Mucosa of descending colon (tissue), 3 donors: ENCODE results near the gene GGT5. TPM values are rescaled to one million over a fixed set of nuclear protein-coding genes. Genes with fewer than 3 reads are reported as not detected.
A peak's percentile ranks its signal among the peaks of the same experiment; 100 is the strongest.

Source experiments
- ATAC-seq: fragments of 200-7000 bp; cut with Tn5 transposase; one replicate; pipeline ENCODE4 v1.9.1; 2020; ENCODE audit warnings: mild to moderate bottlenecking, moderate library complexity
- DNase-seq, 3 donors: peaks; one replicate each; pipeline ENCODE4 v3.0.0-alpha.2; 2020
- H3K36me3 ChIP-seq: fragments of 200-600 bp; one replicate; pipeline ENCODE4 v1.8.0; 2021; ENCODE audit warnings: low read depth, mild to moderate bottlenecking
- H3K4me1 ChIP-seq: fragments of 200-600 bp; one replicate; pipeline ENCODE4 v1.8.0; 2021; ENCODE audit warnings: low read depth, mild to moderate bottlenecking
- H3K4me3 ChIP-seq: fragments of 200-600 bp; one replicate; pipeline ENCODE4 v1.8.0; 2021; ENCODE audit warnings: mild to moderate bottlenecking
- H3K9me3 ChIP-seq: fragments of 200-600 bp; one replicate; pipeline ENCODE4 v1.8.0; 2021; ENCODE audit warnings: mild to moderate bottlenecking
- CTCF ChIP-seq: fragments of 200-600 bp; IDR thresholded peaks from one replicate; pipeline ENCODE4 v1.8.0; 2022; ENCODE audit warnings: antibody characterized with exemption, mild to moderate bottlenecking
- intact Hi-C, 2 donors: fragments of 100-400 bp; cut with DNase I in 1 of 2; cut with micrococcal nuclease in 1 of 2; formaldehyde crosslinking; loops; one replicate each; pipeline versions ENCODE4 v1.11.0 to v1.11.1; 2022; cut with DNase I, micrococcal nuclease
- total RNA-seq, 3 donors: library from RNA; stranded (reverse); fragmentation: NEBNext Ultra II Directional in 2 of 3; extraction: Animal tissue kit (Norgen Biotek cat#: 25700) in 2 of 3; gene quantifications; one replicate each; pipeline versions ENCODE4 v1.2.1 to v1.2.4, GENCODE V29; 2021 to 2023
- donor health status: DM: no; HTN: no; CAD: no; lungs with moderate emphysema.
- donor health status: DM: no; HTN: no; CAD: no.
- donor health status: DM: no; HTN: yes; CAD: no.

The GGT5 gene
- total RNA-seq, 3 donors from 2014 or later = 2.3 to 14.7 (median 6.6) TPM

DNA sequence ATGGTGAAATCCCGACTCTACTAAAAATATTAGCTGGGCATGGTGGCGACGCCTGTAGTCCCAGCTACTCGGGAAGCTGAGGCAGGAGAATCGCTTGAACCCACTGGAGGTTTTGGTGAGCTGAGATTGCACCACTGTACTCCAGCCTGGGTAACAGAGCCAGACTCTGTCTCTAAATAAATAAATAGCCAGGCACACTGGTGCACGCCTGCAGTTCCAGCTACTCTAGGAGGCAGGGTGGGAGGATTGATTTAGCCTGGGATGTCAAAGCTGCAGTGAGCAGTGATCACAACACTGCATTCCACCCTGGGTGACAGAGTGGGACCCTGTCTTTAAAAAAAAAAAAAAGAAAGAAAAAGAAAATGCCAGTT, 46.2 kb downstream of the GGT5 start:
- DNase-seq (no peak), ATAC-seq (no peak)
- no peak for TF ChIP-seq CTCF
- intact Hi-C loops = no loop called here
- no peaks in the 10 kb centered on the region for H3K36me3 ChIP-seq
- H3K4me3 ChIP-seq = no peak overlapping the region
- peaks cover 4% of the 10 kb centered on the region for H3K4me1 ChIP-seq
- H3K9me3 ChIP-seq = no peaks in the 10 kb centered on the region

DNA sequence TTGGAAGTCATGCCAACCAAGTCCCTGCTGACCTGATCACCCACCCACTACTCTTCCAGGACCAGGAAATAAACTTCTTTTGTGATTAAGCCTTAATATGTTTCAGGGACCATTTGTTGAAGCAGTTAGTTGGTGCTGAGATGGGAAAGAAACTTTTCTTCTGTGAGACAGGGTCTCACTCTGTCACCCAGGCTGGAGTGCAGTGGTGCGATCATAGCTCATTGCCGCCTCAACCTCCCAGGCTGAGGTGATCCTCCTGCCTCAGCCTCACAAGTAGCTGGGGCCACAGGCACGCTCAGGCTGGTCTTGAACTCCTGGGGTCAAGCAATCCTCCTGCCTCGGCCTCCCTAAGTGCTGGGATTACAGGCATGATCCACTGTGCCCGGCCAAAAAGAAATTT, 53.0 kb downstream of the GGT5 start:
- no peak for TF ChIP-seq CTCF
- Histone ChIP-seq H3K36me3 (no peaks in the 10 kb centered on the region), H3K4me1 (peaks cover 12% of the 10 kb centered on the region), H3K9me3 (no peaks in the 10 kb centered on the region), H3K4me3 (no peak overlapping the region)
- DNase-seq (peak in 1 of 3 donors; percentile 10), ATAC-seq (no peak)
- intact Hi-C loops = no loop called here

- peak in 2 of 3 donors; percentile 28 to 45 for DNase-seq
- intact Hi-C loops = no loop called here
- H3K9me3 ChIP-seq = no peaks in the 10 kb centered on the region
- no peaks in the 10 kb centered on the region for H3K36me3 ChIP-seq
- peaks cover 11% of the 10 kb centered on the region for H3K4me1 ChIP-seq
- TF ChIP-seq CTCF = no peak
- no peak overlapping the region for H3K4me3 ChIP-seq
- ATAC-seq = no peak
Measured at GRCh38 chr22:24191381-24191841, 53.5 kb downstream of the GGT5 start.

- Histone ChIP-seq H3K36me3 (no peaks in the 10 kb centered on the region), H3K4me3 (no peak overlapping the region), H3K9me3 (no peaks in the 10 kb centered on the region), H3K4me1 (peaks cover 8% of the 10 kb centered on the region)
- intact Hi-C loops = no loop called here
- ATAC-seq (no peak), DNase-seq (peak in 1 of 3 donors; percentile 29)
- no peak for TF ChIP-seq CTCF
Measured at GRCh38 chr22:24190596-24191208, 54.2 kb downstream of the GGT5 start.

DNA sequence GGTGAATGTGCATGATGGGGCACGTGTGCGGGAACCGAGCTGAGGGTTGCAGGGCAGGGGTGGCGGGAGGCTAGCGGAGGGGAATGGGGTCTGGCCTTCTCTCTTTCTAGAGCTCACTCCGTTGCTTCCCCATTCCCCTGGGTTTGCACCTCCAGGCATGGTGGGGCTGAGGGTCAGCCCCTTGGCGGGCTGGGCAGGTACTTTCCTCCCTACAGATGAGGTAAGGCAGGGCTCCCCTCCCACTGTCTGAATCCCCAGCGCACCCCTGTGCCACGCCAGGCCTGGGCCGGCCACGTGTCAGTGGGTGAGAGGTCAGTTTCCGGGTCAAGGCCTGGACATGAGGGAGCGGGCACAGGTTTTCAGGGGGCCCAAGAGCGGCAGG, 54.7 kb downstream of the GGT5 start:
- no peak for TF ChIP-seq CTCF
- ATAC-seq (no peak), DNase-seq (peak in 1 of 3 donors; percentile 40)
- Histone ChIP-seq H3K9me3 (no peaks in the 10 kb centered on the region), H3K4me1 (peaks cover 8% of the 10 kb centered on the region), H3K36me3 (no peaks in the 10 kb centered on the region), H3K4me3 (no peak overlapping the region)
- intact Hi-C loops = no loop called here
